Measurements from ENCODE around the gene MLPH.

Gene MLPH

GRCh38 chr2:237507512-237507911 lies 20.5 kb downstream of the MLPH start:
- no peak overlapping the region for H3K4me3 ChIP-seq (ENCODE audit: low read length)
- DNase-seq (ENCODE audit: low read depth): no peak
- TF ChIP-seq CTCF (conservative IDR thresholded peaks at IDR 0.05; ENCODE audit: low read length): no peak

DNA sequence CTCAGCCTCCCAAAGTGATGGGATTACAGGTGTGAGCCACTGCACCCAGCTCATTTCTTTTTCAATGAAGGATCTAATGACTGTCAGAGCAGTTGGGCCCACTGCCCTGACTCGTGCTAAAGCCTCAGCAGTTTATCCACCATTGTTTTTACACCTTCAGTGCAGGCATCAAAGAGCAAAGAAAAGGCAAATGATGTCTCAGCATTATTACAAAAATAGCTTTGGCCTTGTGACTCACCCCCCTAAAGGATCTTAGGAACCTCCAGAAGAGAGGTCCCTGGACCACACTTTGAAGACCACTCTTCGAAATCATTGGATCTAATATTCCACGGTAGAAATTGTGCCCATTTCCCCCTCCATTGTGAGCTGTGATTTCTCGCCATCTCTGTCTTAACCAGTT lies 21.3 kb downstream of the MLPH start:
- DNase-seq (ENCODE audit: low read depth): no peak
- no peak for TF ChIP-seq CTCF (conservative IDR thresholded peaks at IDR 0.05; ENCODE audit: low read length)
- no peak overlapping the region for H3K4me3 ChIP-seq (ENCODE audit: low read length)

DNA sequence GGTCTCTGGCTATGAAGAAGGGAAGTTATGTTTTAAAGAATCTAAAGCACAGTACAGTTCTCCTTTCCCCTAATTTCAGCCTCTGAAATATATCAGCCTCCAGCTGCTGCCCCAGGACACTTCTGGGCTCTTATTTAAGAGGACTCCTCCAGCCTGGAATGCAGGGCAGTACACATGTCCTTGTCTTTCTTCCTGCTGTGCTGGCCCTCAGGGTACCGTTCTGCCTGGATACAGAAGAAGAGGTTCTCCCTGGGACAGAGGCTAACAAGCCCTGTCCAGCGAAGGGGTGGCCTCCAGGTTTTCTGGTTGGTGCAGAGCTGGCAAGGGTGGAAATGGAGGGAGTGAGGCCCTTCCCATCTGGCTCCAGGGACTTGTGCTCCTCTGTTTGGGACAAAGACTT lies 22.1 kb downstream of the MLPH start:
- TF ChIP-seq CTCF (conservative IDR thresholded peaks at IDR 0.05; ENCODE audit: low read length): no peak
- no peak overlapping the region for H3K4me3 ChIP-seq (ENCODE audit: low read length)
- no peak for DNase-seq (ENCODE audit: low read depth)

DNA sequence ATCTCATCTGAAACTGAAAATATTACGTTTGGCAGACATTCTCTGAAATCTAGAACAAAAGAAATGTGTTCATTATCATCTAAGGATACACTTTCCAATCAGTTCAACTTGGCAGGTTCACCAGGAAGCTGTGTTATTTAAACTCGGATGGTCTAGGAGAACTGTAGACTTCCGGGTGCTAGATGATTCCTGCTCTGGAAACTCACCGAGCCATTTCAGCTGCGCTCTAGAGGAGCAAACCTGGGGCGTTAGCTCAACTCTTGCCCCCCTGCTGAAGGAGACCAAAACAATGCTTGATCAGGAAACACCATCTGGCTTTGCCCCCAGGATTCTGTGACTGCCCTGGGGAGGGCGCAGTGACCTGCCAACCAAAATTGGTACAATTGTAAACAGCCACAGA lies 22.9 kb downstream of the MLPH start:
- DNase-seq (ENCODE audit: low read depth): no peak
- no peak overlapping the region for H3K4me3 ChIP-seq (ENCODE audit: low read length)
- TF ChIP-seq CTCF (conservative IDR thresholded peaks at IDR 0.05; ENCODE audit: low read length): no peak

GRCh38 chr2:237510502-237511217 lies 23.6 kb downstream of the MLPH start:
- no peak for DNase-seq (ENCODE audit: low read depth)
- TF ChIP-seq CTCF (conservative IDR thresholded peaks at IDR 0.05; ENCODE audit: low read length): no peak
- no peak overlapping the region for H3K4me3 ChIP-seq (ENCODE audit: low read length)

GRCh38 chr2:237511433-237511832 lies 24.4 kb downstream of the MLPH start:
- peak; percentile 81 for DNase-seq (ENCODE audit: low read depth)
- no peak overlapping the region for H3K4me3 ChIP-seq (ENCODE audit: low read length)
- TF ChIP-seq CTCF (conservative IDR thresholded peaks at IDR 0.05; ENCODE audit: low read length): no peak

DNA sequence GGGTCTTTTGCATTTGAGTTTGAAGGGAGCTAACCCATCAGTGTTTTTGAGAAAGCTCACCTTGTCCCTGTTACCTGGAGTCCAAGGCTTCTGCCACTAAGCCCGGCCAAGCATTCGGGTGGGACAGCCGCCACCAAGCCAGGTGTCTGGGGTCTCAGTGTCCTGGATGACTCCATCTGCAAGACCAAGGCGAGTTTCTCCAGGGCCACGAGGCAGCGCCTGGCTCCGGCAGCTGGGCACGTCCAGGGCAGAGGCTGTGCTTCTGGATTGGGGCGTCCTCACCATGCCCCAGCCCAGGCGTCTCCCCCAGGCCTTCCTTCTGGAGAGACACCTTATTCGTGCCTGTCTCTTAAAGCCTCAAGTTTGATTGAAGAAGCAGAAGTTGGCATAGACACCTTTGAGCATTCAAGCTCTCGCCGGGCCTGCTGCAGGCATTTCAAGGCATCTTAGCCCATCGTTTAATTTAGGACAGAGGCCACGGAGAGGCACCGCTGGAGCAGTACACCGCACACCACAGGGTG lies 24.9 kb downstream of the MLPH start:
- no peak for TF ChIP-seq CTCF (conservative IDR thresholded peaks at IDR 0.05; ENCODE audit: low read length)
- DNase-seq (ENCODE audit: low read depth): no peak

More for the DNA sequence above, 24.9 kb downstream of the MLPH start:
- H3K4me3 ChIP-seq (ENCODE audit: low read length): no peak overlapping the region
